Prostate gland (tissue), 2 donors: ENCODE data around the gene PLXNC1. TPM values are rescaled to one million over a fixed set of nuclear protein-coding genes. Genes with fewer than 3 reads are reported as not detected.

Experiments used
- DNase-seq: peaks from one replicate; pipeline ENCODE4 v3.0.0-alpha.2; 2019; ENCODE audit warnings: low spot score
- H3K27ac ChIP-seq, 2 donors: fragments of 200-600 bp; sonication (generic); 2 replicates each; pipeline ENCODE4 v1.5.1; 2017 to 2019
- H3K27me3 ChIP-seq: fragments of 200-600 bp; sonication (generic); replicated peaks from 2 replicates; pipeline ENCODE4 v1.5.1; 2019; ENCODE audit not compliant: insufficient read depth
- H3K36me3 ChIP-seq, 2 donors: fragments of 200-600 bp; sonication (generic); 1 replicate in 1 of 2; 2 replicates in 1 of 2; pipeline versions ENCODE4 v1.5.1 to v1.8.1; 2017 to 2019
- H3K4me1 ChIP-seq: fragments of 200-600 bp; sonication (generic); replicated peaks from 2 replicates; pipeline ENCODE4 v1.5.1; 2019
- H3K4me3 ChIP-seq, 2 donors: fragments of 200-600 bp; sonication (generic); 2 replicates each; pipeline ENCODE4 v1.5.1; 2017 to 2019
- H3K9me3 ChIP-seq: fragments of 200-600 bp; sonication (generic); 2 replicates; pipeline ENCODE4 v1.5.1; 2017
- CTCF ChIP-seq, 4 experiments: fragments of 200-600 bp in 2 of 4; fragments of 450-650 bp in 2 of 4; sonication (generic) in 2 of 4; IDR thresholded peaks; 1 replicate in 3 of 4; 2 replicates in 1 of 4; pipeline ENCODE4 v1.5.1; 2016 to 2019; ENCODE audit warnings: antibody characterized with exemption in 4 of 4, mild to moderate bottlenecking in 2 of 4, moderate library complexity in 2 of 4
- POLR2A ChIP-seq: fragments of 450-650 bp; IDR thresholded peaks from one replicate; pipeline ENCODE4 v1.6.1; 2016; ENCODE audit warnings: antibody characterized with exemption, mild to moderate bottlenecking
- POLR2AphosphoS5 ChIP-seq: sonication (generic); formaldehyde crosslinking; IDR thresholded peaks from one replicate; pipeline ENCODE4 v1.6.1; 2017; ENCODE audit warnings: antibody characterized with exemption
- WGBS: methylation state at CpG from one replicate; pipeline ENCODE4 v1.1.5; 2018; 5-methylcytosine and 5-hydroxymethylcytosine counted together
- intact Hi-C: fragments of 100-400 bp; cut with DNase I; formaldehyde crosslinking; loops from one replicate; pipeline ENCODE4 v1.14.2; 2022
- total RNA-seq, 2 donors: library from RNA; depleted of rRNA; stranded (reverse); fragments of >200 nt; gene quantifications; one replicate each; pipeline ENCODE4 v1.1.0, GENCODE V29; 2016

Gene PLXNC1
- total RNA-seq, 2 donors from 2014 or later = 2.7 to 118 TPM

DNA sequence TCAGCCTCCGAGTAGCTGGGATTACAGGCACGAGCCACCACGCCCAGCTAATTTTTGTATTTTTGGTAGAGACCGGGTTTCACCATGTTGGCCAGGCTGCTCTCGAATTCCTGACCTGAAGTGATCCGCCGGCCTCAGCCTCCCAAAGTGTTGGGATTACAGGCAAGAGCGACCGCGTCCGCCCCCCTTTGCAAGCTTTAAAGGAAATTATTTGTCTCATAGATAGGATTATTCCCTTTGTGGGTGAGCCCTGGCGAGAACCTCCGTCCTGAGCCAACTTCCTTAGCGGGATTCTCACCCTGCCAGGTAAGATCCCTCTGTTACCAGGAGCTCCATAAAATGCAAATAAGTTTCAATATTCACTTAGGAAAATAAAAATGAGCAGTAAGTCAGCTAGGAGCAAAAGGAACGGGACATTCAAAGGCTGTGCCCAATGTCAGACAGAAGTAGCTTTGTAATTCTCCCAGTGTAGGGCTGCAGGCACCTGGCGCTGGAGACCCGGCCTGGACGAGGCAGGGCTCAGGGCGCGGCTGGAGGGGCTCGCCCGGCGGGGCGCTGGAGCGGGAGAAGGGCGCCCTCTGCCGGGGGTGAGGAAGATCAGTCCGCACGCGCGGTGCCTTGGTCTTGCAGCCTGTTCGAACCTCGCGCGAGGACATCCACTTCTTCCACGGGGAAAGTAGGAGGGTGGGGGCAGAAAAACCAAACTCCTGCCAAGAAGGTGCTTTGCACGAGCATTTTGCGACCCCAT is 47.2 kb upstream of the PLXNC1 start:
- Histone ChIP-seq H3K9me3 (no peaks in the 10 kb centered on the region), H3K27ac (peak overlapping the region; percentile 51 to 72), H3K36me3 (no peaks in the 10 kb centered on the region), H3K4me3 (peak overlapping the region; percentile 35 to 59), H3K4me1 (peaks cover 3% of the 10 kb centered on the region), H3K27me3 (no peaks in the 10 kb centered on the region)
- peak; percentile 77 for DNase-seq
- peak; percentile 43 for TF ChIP-seq POLR2AphosphoS5
- TF ChIP-seq CTCF (IDR thresholded peaks at IDR 0.05) = peak; percentile 81 to 96 (median 95)
- TF ChIP-seq POLR2A = no peak
- 26% methylated on average over 38 of the region's 38 CpGs for WGBS
- intact Hi-C loops = loop anchor here (2.0 to 5.0 kb wide), 2 partner anchors 109 to 334 kb away; no protein-coding TSS in a partner anchor

DNA sequence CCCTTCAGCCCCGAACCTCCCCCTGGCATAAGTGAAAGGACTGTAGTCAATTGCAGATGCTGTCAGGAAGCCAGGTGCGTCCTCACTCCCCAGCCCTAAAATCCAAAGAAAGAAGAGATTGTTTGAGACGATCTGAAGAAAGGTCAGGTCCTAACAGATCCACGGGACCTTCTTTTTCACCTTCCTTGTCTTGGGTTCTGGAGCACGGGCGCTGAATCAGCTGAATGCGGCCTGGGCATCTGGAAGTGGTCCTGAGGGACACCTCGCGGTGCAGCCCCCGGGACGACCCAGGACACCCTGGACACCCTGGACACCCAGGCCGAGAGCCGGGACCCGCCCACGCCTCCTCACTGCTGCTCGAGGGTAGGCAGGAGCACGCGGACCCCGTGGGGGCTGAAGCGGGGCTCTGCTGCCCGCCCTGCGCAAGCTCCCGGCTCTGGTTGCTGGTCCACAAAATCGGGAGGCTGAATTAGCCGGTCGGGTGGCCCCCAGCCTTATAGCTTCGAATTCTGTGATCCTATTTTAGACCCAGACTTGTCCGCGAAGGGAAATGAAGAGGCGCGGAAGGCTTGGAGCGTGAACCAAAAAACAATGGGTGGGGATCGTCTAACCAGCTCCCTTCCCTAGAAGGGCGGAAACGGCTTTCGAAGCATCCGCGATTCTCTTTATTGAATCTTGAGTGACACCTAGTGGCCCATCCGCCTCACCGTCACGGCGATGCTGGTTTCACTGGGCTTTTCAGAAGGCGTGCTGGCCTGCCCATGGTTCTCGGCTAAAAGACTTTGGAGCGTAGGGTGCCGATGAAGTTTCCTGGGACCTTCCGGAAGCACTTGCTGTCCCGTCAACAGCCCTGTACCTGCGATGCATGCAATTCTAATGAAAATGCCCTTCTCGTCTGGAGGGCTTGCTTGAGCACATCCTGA is 46.4 kb upstream of the PLXNC1 start:
- peak overlapping the region; percentile 49 to 72 for H3K27ac ChIP-seq
- intact Hi-C loops = loop anchor here (2.0 to 5.0 kb wide), 4 partner anchors 110 to 599 kb away; no protein-coding TSS in a partner anchor
- H3K27me3 ChIP-seq = no peaks in the 10 kb centered on the region
- peak; percentile 73 for TF ChIP-seq POLR2AphosphoS5
- TF ChIP-seq CTCF (IDR thresholded peaks at IDR 0.05) = peak; percentile 60 to 91 (median 86)
- TF ChIP-seq POLR2A = peak; percentile 12
- 2% methylated on average over 39 of the region's 50 CpGs for WGBS
- H3K36me3 ChIP-seq = no peaks in the 10 kb centered on the region
- no peaks in the 10 kb centered on the region for H3K9me3 ChIP-seq
- H3K4me1 ChIP-seq = peaks cover 3% of the 10 kb centered on the region
- H3K4me3 ChIP-seq = peak overlapping the region; percentile 35 to 59
- DNase-seq = peak; percentile 86

DNA sequence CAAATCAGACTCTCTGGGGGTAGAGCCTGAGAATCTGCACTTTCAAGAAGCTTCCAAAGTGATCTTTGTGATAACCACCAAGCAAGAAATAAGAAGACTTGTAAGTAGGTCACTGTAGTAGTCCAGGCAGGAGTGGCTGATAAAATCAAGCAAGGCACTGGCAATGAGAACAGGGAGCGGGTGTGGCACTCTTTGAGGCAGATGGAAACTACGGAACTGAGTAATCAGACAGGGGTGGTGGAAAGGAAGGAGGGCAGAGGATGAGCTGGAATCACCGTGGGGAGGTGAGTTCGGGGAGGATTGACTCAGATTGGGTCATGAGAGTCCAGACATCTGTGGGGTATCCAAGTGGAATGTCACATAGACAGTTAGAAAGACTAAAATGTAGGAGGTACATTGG is 44.4 kb upstream of the PLXNC1 start:
- H3K27me3 ChIP-seq = no peaks in the 10 kb centered on the region
- H3K27ac ChIP-seq = no peak overlapping the region
- H3K36me3 ChIP-seq = no peaks in the 10 kb centered on the region
- no peak for TF ChIP-seq POLR2A
- TF ChIP-seq CTCF (IDR thresholded peaks at IDR 0.05) = no peak
- no peak for TF ChIP-seq POLR2AphosphoS5
- H3K9me3 ChIP-seq = no peaks in the 10 kb centered on the region
- WGBS = 69% methylated on average over 4 of the region's 4 CpGs
- intact Hi-C loops = loop anchor here (2.0 to 5.0 kb wide), 3 partner anchors 112 to 601 kb away; no protein-coding TSS in a partner anchor
- DNase-seq = no peak
- peaks cover 3% of the 10 kb centered on the region for H3K4me1 ChIP-seq
- no peak overlapping the region for H3K4me3 ChIP-seq

DNA sequence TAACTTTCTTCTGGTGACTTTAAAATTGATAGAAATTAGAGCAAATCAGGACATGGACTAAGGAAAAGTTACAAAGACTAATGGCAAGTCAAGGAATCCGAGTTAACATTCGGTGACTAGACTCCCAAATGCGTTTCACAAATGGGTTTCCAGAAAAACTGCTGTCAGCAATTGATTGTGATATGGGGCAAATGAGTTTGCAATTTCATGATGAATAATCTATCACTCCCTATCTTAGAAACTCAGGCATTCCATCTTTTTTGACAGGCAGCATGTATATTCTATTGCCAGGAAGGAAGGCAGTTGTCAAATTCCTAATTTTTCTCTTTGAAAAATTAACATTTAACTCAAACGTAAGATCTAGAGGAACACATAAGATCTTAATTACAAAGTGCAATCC is 40.5 kb upstream of the PLXNC1 start:
- no peak overlapping the region for H3K4me3 ChIP-seq
- H3K9me3 ChIP-seq = no peaks in the 10 kb centered on the region
- H3K27me3 ChIP-seq = no peaks in the 10 kb centered on the region
- DNase-seq = no peak
- TF ChIP-seq POLR2A (no peak), POLR2AphosphoS5 (no peak), CTCF (IDR thresholded peaks at IDR 0.05) (no peak)
- no peaks in the 10 kb centered on the region for H3K4me1 ChIP-seq
- intact Hi-C loops = no loop called here
- no peak overlapping the region for H3K27ac ChIP-seq
- 88% methylated on average over 4 of the region's 4 CpGs for WGBS
- H3K36me3 ChIP-seq = no peaks in the 10 kb centered on the region
